Hepatocyte (in vitro differentiated cells): Measurements from ENCODE around the gene TRIM15.

ENCODE experiments used
- EZH2phosphoT487 ChIP-seq: fragments of 200-600 bp; sonication (generic); IDR thresholded peaks from one replicate; pipeline ENCODE4 v1.6.1; 2018; ENCODE audit warnings: antibody characterized with exemption, mild to moderate bottlenecking, low read depth, moderate library complexity; ENCODE audit not compliant: unreplicated experiment, severe bottlenecking
- TF ChIP-seq, protein P1 (sequence below): fragments of 200-600 bp; sonication (generic); IDR thresholded peaks from 2 replicates; pipeline ENCODE4 v1.5.1; 2016; ENCODE audit warnings: antibody characterized with exemption, mild to moderate bottlenecking; ENCODE audit not compliant: poor library complexity

- TF ChIP-seq, protein P1, sequence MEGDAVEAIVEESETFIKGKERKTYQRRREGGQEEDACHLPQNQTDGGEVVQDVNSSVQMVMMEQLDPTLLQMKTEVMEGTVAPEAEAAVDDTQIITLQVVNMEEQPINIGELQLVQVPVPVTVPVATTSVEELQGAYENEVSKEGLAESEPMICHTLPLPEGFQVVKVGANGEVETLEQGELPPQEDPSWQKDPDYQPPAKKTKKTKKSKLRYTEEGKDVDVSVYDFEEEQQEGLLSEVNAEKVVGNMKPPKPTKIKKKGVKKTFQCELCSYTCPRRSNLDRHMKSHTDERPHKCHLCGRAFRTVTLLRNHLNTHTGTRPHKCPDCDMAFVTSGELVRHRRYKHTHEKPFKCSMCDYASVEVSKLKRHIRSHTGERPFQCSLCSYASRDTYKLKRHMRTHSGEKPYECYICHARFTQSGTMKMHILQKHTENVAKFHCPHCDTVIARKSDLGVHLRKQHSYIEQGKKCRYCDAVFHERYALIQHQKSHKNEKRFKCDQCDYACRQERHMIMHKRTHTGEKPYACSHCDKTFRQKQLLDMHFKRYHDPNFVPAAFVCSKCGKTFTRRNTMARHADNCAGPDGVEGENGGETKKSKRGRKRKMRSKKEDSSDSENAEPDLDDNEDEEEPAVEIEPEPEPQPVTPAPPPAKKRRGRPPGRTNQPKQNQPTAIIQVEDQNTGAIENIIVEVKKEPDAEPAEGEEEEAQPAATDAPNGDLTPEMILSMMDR: no peak
- no peak for TF ChIP-seq EZH2phosphoT487
Measured at GRCh38 chr6:30152016-30152673, 11.2 kb upstream of the TRIM15 start.
